ENCODE data around the gene KLRK1. TPM values are rescaled to one million over a fixed set of nuclear protein-coding genes. Genes with fewer than 3 reads are reported as not detected.

The KLRK1 gene
- total and polyA plus RNA-seq, 2 of the 4 experiments (the other 2 are of a cell fraction) = not detected

- Histone ChIP-seq H3K18ac (ENCODE audit: low read depth, low read length) (no peak overlapping the region), H2AFZ (replicated peaks; ENCODE audit: low read length, poor library complexity) (no peak overlapping the region), H2AK9ac (replicated peaks; ENCODE audit: low read depth, low read length, poor library complexity) (no peak overlapping the region), H4K5ac (ENCODE audit: low read depth, low read length) (no peak overlapping the region), H2BK20ac (ENCODE audit: low read depth, low read length) (no peak overlapping the region), H3K36me3 (ENCODE audit: control insufficient read depth, insufficient read depth, low read length) (no peaks in the 10 kb centered on the region), H3K79me1 (ENCODE audit: low read depth in 1 of 2, low read length in 2 of 2) (no peaks in the 10 kb centered on the region), H3K4me1 (ENCODE audit: control insufficient read depth, insufficient read depth, low read length) (no peaks in the 10 kb centered on the region), H2BK5ac (ENCODE audit: low read depth, low read length, poor library complexity, severe bottlenecking) (no peak overlapping the region), H3K14ac (replicated peaks; ENCODE audit: low read depth, low read length) (no peak overlapping the region), H3K27ac (ENCODE audit: insufficient read depth, low read length) (no peak overlapping the region), H2AK5ac (ENCODE audit: low read depth, low read length) (no peak overlapping the region), H4K8ac (ENCODE audit: low read depth in 2 of 2, low read length in 2 of 2) (no peak overlapping the region), H3K4ac (ENCODE audit: low read depth, low read length) (no peak overlapping the region), H3K9me3 (ENCODE audit: control insufficient read depth, insufficient read depth, low read length) (no peaks in the 10 kb centered on the region), H3K23ac (ENCODE audit: low read depth, low read length) (no peak overlapping the region), H4K20me1 (ENCODE audit: insufficient read depth, low read length) (no peaks in the 10 kb centered on the region), H3K9ac (ENCODE audit: low read depth, low read length) (no peak overlapping the region), H3K9me1 (ENCODE audit: insufficient read depth, low read length) (no peaks in the 10 kb centered on the region), H3K27me3 (ENCODE audit: control insufficient read depth, insufficient read depth, low read length) (no peaks in the 10 kb centered on the region), H4K91ac (ENCODE audit: insufficient read depth, low read depth, low read length) (no peak overlapping the region), H3K56ac (ENCODE audit: extremely low read depth, insufficient read depth, low read length) (no peak overlapping the region), H2BK15ac (ENCODE audit: low read depth, low read length) (no peak overlapping the region), H3K4me2 (ENCODE audit: low read depth, low read length) (no peak overlapping the region), H2BK120ac (ENCODE audit: low read depth, low read length) (no peak overlapping the region), H3K4me3 (ENCODE audit: insufficient read depth, low read depth, low read length) (no peak overlapping the region)
- in situ Hi-C loops (cut with MboI; ENCODE audit: low sequenced_read_pairs) (no loop called here), dilution Hi-C loops (cut with HindIII; ENCODE audit: low sequenced_read_pairs, unreplicated experiment) (no loop called here), intact Hi-C loops (cut with micrococcal nuclease) (no loop called here)
- TF ChIP-seq SMC3 (IDR thresholded peaks at IDR 0.05; ENCODE audit: low read depth, low read length) = no peak
- no peak for TF ChIP-seq BHLHE40 (IDR thresholded peaks at IDR 0.05; ENCODE audit: low read depth, low read length)
- TF ChIP-seq NFE2L2 (IDR thresholded peaks at IDR 0.05; ENCODE audit: low read depth, low read length) = no peak
- TF ChIP-seq RCOR1 (IDR thresholded peaks at IDR 0.05; ENCODE audit: insufficient replicate concordance, low read length) = no peak
- TF ChIP-seq, protein P1, sequence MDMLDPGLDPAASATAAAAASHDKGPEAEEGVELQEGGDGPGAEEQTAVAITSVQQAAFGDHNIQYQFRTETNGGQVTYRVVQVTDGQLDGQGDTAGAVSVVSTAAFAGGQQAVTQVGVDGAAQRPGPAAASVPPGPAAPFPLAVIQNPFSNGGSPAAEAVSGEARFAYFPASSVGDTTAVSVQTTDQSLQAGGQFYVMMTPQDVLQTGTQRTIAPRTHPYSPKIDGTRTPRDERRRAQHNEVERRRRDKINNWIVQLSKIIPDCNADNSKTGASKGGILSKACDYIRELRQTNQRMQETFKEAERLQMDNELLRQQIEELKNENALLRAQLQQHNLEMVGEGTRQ (IDR thresholded peaks at IDR 0.05; ENCODE audit: low read depth, low read length) = no peak
- no peak for TF ChIP-seq ELK1 (IDR thresholded peaks at IDR 0.05; ENCODE audit: borderline replicate concordance, low read depth, low read length)
- no peak for TF ChIP-seq CTCF (conservative IDR thresholded peaks at IDR 0.05; ENCODE audit: low read depth, low read length)
- no peak for TF ChIP-seq POLR2A (IDR thresholded peaks at IDR 0.05; ENCODE audit: low read depth, low read length)
- TF ChIP-seq CHD1 (IDR thresholded peaks at IDR 0.05; ENCODE audit: low read depth, low read length) = no peak
- no peak for TF ChIP-seq FOS (IDR thresholded peaks at IDR 0.05; ENCODE audit: low read depth, low read length)
- TF ChIP-seq RFX5 (IDR thresholded peaks at IDR 0.05; ENCODE audit: low read depth, low read length) = no peak
- TF ChIP-seq MAFK (IDR thresholded peaks at IDR 0.05; ENCODE audit: low read depth, low read length) = no peak
- TF ChIP-seq MXI1 (IDR thresholded peaks at IDR 0.05; ENCODE audit: borderline replicate concordance, low read depth, low read length) = no peak
- no peak for TF ChIP-seq MAZ (IDR thresholded peaks at IDR 0.05; ENCODE audit: borderline replicate concordance, low read depth, low read length)
- TF ChIP-seq RAD21 (IDR thresholded peaks at IDR 0.05; ENCODE audit: low read length) = no peak
- no peak for TF ChIP-seq CEBPB (IDR thresholded peaks at IDR 0.05; ENCODE audit: low read depth, low read length)
- no peak for DNase-seq
- no peak for ATAC-seq (ENCODE audit: low read depth)
- ChIA-PET CTCF (no interaction called here), POLR2A (ENCODE audit: unreplicated experiment) (no interaction called here)
- WGBS, 2 experiments (ENCODE audit: extremely low coverage in 2 of 2, insufficient read length in 1 of 2) = no CpG with 5 or more reads among the region's 3 CpGs
- no TSS peak for BruUV-seq (replicated peaks)
Measured at GRCh38 chr12:10384191-10384590, 5.7 kb downstream of the KLRK1 start.
